Skeletal muscle tissue (tissue), 4 donors: ENCODE results near the gene TMEM259. TPM values are rescaled to one million over a fixed set of nuclear protein-coding genes. Genes with fewer than 3 reads are reported as not detected.

Experiments
- H3K27ac ChIP-seq: one replicate; pipeline ENCODE4 v1.7.0; 2013; ENCODE audit warnings: mild to moderate bottlenecking, low read depth, low read length, inconsistent platforms
- H3K27me3 ChIP-seq, 3 donors: one replicate each; pipeline ENCODE4 v1.7.0; 2013; ENCODE audit warnings: low read length in 3 of 3; ENCODE audit not compliant: control insufficient read depth in 3 of 3, insufficient read depth in 3 of 3
- H3K36me3 ChIP-seq, 3 donors: one replicate each; pipeline ENCODE4 v1.7.0; 2013; ENCODE audit warnings: low read length in 3 of 3; ENCODE audit not compliant: control insufficient read depth in 3 of 3, insufficient read depth in 3 of 3
- H3K4me1 ChIP-seq, 3 donors: one replicate each; pipeline ENCODE4 v1.7.0; 2013; ENCODE audit warnings: low read length in 3 of 3, mild to moderate bottlenecking in 3 of 3; ENCODE audit not compliant: control insufficient read depth in 3 of 3, insufficient read depth in 3 of 3
- H3K4me3 ChIP-seq, 3 donors: one replicate each; pipeline ENCODE4 v1.7.0; 2013; ENCODE audit warnings: low read length in 3 of 3
- H3K9ac ChIP-seq, 3 donors: one replicate each; pipeline ENCODE4 v1.7.0; 2013; ENCODE audit warnings: low read length in 3 of 3, mild to moderate bottlenecking in 3 of 3, moderate library complexity in 2 of 3, low read depth in 1 of 3
- H3K9me3 ChIP-seq, 3 donors: one replicate each; pipeline ENCODE4 v1.7.0; 2013; ENCODE audit warnings: low read length in 3 of 3; ENCODE audit not compliant: control insufficient read depth in 3 of 3
- total RNA-seq: library from RNA; depleted of rRNA; stranded (reverse); fragments of >200 nt; gene quantifications from one replicate; pipeline ENCODE4 v1.2.3, GENCODE V29; 2014
- donor health status: Osteomylitis.

The TMEM259 gene
- total RNA-seq, 1 donor from 2014 or later: 25.6 TPM

DNA sequence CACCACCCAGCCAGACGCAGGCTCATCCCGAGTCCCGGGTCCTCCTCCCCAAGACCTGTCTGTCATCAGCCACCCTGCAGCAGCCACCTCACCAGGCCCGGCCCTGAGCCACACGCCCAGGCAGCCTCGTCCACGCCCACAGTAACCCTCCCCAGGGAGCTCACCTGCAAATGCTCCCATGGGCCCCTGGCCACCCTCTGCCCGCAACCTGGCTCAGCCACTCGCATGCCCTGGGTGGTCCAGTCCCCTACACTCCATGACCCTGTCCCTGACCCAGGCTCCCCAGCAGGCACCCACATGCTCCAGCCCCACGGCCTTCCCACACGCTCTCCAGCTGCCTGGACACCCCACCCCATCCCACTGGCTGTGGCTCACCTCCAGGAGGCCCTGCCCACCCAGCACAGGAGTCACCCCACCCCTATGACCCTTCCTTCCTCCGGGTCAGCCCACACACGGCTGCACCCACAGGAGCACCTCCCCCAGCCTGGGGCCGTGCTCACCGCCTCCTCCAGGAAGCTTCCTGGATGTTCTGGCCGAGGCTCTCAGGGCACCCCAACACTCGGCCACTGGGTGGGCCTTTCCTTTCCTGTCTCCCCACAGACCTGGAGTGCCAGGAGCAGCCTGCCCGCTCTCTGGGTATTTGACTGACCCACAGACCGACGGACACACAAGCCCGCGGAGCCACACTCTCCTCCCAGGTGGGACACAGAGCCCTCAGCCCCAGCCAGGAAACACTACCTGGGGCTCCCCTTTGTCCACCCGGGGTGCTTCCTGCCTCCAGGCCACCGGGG is 3.6 kb downstream of the TMEM259 start:
- H3K9me3 ChIP-seq: no peaks in the 10 kb centered on the region
- H3K27me3 ChIP-seq: no peaks in the 10 kb centered on the region
- H3K9ac ChIP-seq: peak overlapping the region; percentile 23 to 90 (median 51)
- peaks cover 6 to 15% (median 12%) of the 10 kb centered on the region in 3 donors for H3K36me3 ChIP-seq
- no peak overlapping the region for H3K27ac ChIP-seq
- peaks cover 54 to 67% (median 65%) of the 10 kb centered on the region in 3 donors for H3K4me1 ChIP-seq
- peak overlapping the region in 2 of 3 donors; percentile 33 to 49 for H3K4me3 ChIP-seq

DNA sequence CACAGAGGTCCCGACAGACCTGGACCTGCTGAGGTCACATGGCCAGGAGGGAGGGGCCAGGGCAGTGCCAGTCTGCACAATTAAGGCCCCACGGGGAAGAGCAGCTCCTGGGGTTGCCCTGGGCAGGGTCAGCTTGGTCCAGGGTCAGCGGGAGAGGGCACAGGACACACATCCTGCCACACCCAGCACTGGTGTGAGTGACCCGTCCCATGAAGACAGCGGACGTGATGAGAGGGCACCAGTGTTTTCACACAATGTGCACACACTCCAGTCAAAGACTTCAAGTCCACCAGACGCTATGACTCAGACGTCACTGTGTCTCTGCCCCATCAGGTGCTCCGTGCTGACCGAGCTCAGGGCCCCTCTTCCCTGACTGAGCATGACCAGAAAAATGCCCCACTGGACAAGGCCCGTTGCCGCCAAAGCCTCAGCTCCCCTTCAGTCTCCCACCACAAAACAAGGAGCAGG is 4.2 kb downstream of the TMEM259 start:
- Histone ChIP-seq H3K9ac (peak overlapping the region; percentile 23 to 90 (median 43)), H3K4me3 (peak overlapping the region in 2 of 3 donors; percentile 33 to 49), H3K27me3 (no peaks in the 10 kb centered on the region), H3K4me1 (peaks cover 54 to 65% (median 63%) of the 10 kb centered on the region in 3 donors), H3K36me3 (peaks cover 9 to 18% (median 12%) of the 10 kb centered on the region in 3 donors), H3K9me3 (no peaks in the 10 kb centered on the region), H3K27ac (no peak overlapping the region)

DNA sequence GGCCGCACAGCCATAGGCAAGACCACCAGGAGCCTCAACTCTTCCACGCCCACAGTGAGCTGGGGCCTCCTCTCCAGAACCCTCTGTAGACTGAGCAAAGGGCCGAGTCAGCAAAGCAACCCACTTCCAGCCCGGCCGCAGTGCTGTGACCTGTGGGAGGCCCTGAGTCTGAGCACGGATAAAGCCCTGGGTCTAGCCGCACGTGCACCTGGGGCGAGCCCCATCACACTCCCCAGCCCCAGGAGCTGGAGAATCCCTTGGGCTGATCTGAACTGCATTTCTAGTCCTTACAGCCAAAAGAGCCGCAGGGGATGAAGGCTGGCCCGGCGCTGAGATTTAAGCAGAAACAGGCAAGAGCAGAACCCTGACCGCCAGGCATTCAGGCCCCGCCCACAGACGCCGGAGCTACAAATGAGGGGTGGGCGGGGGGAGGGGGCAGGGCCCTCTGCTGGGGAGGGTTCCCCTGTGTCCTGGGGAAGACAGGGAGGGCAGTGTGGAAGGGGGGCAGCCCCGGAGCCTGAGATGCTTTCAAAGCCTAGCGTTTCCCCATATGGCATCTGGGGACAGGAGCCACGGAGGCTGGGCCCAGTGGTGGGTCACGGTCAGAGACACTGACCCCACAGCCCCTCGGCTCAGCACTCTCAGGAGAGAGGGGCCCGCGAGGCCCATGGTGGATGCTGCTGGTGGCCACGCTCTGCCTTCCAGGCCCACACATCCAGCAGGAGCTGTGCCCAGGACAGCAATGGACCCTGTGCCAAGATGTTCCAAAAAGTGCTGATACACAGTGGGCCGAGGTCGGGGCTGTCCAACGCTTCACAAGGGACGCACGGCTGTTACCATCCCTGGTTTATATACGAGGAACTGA is 4.9 kb downstream of the TMEM259 start:
- Histone ChIP-seq H3K27ac (no peak overlapping the region), H3K36me3 (peaks cover 10 to 22% (median 12%) of the 10 kb centered on the region in 3 donors), H3K4me1 (peaks cover 53 to 60% (median 59%) of the 10 kb centered on the region in 3 donors), H3K4me3 (peak overlapping the region in 2 of 3 donors; percentile 33 to 49), H3K9ac (peak overlapping the region in 1 of 3 donors; percentile 90), H3K27me3 (no peaks in the 10 kb centered on the region), H3K9me3 (no peaks in the 10 kb centered on the region)

GRCh38 chr19:1015061-1015781 is 5.7 kb downstream of the TMEM259 start:
- Histone ChIP-seq H3K4me3 (no peak overlapping the region), H3K9me3 (no peaks in the 10 kb centered on the region), H3K9ac (peak overlapping the region in 1 of 3 donors; percentile 45), H3K27me3 (no peaks in the 10 kb centered on the region), H3K27ac (no peak overlapping the region), H3K36me3 (peaks cover 10 to 27% (median 15%) of the 10 kb centered on the region in 3 donors), H3K4me1 (peaks cover 50 to 58% (median 56%) of the 10 kb centered on the region in 3 donors)

- peaks cover 42 to 50% (median 48%) of the 10 kb centered on the region in 3 donors for H3K4me1 ChIP-seq
- H3K9me3 ChIP-seq: no peaks in the 10 kb centered on the region
- H3K9ac ChIP-seq: peak overlapping the region in 1 of 3 donors; percentile 45
- no peak overlapping the region for H3K4me3 ChIP-seq
- H3K27me3 ChIP-seq: no peaks in the 10 kb centered on the region
- H3K27ac ChIP-seq: no peak overlapping the region
- H3K36me3 ChIP-seq: peaks cover 15 to 34% (median 15%) of the 10 kb centered on the region in 3 donors
Measured at GRCh38 chr19:1014161-1015060, 6.5 kb downstream of the TMEM259 start.

DNA sequence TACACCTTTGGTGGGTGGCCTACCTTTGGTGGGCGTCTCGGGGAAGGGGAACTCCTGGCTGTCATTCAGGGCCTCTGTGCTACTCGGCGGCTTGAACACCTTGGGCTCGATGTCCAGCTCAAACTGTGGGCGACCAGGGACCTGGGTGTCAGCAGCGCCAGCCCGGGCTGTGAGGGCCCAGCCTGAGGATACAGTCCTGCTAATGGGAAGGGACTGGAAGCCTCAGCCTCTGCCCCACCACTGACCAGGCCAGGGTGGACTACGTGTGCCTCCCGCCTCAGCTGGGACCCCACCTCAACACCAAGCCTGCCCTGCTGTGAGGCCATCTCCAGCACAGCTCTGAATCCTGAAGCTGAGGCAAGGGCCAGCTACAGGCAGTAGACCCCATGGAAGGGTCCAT is 7.7 kb downstream of the TMEM259 start:
- no peaks in the 10 kb centered on the region for H3K9me3 ChIP-seq
- no peaks in the 10 kb centered on the region for H3K27me3 ChIP-seq
- H3K36me3 ChIP-seq: peaks cover 15 to 36% (median 15%) of the 10 kb centered on the region in 3 donors
- H3K27ac ChIP-seq: no peak overlapping the region
- H3K4me3 ChIP-seq: no peak overlapping the region
- no peak overlapping the region for H3K9ac ChIP-seq
- H3K4me1 ChIP-seq: peaks cover 32 to 38% (median 36%) of the 10 kb centered on the region in 3 donors

DNA sequence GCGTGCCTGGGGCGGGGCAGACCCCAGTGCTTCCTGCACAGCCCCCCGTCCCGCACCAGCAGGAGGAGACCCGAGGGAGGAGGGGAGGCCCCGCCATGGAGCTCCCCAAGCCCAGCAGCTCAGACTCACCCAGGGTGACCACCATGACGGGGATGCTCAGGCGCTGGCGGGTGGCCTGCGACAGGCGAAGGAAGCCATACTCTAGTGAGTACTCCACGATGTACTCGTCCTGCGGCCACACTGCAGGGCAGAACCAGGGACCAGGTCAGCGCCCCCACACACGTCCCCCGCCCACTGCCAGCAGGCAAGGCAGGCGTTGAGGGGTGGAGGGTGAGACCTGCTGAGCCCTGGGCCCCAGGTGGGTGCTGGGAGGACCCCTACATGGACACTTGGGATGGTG is 8.6 kb downstream of the TMEM259 start:
- Histone ChIP-seq H3K4me1 (peaks cover 23 to 29% (median 27%) of the 10 kb centered on the region in 3 donors), H3K9me3 (no peaks in the 10 kb centered on the region), H3K27me3 (no peaks in the 10 kb centered on the region), H3K9ac (no peak overlapping the region), H3K27ac (no peak overlapping the region), H3K36me3 (peaks cover 15 to 36% (median 15%) of the 10 kb centered on the region in 3 donors), H3K4me3 (no peak overlapping the region)

GRCh38 chr19:1011831-1012333 is 9.0 kb downstream of the TMEM259 start:
- Histone ChIP-seq H3K4me3 (no peak overlapping the region), H3K27me3 (no peaks in the 10 kb centered on the region), H3K4me1 (peaks cover 18 to 25% (median 23%) of the 10 kb centered on the region in 3 donors), H3K27ac (no peak overlapping the region), H3K36me3 (peaks cover 15 to 36% (median 15%) of the 10 kb centered on the region in 3 donors), H3K9me3 (no peaks in the 10 kb centered on the region), H3K9ac (no peak overlapping the region)
